Effector CD8-positive, alpha-beta T cell (primary cell): ENCODE results near the gene CARNS1.
"Not testable (repeated sequence)": the region's sequence is repeated elsewhere in the genome, so short reads cannot be mapped to it uniquely, and the experiment has no call there.

ENCODE experiments used
- DNase-seq: peaks from one replicate; lab custom pipeline; 2025; lab: John Stamatoyannopoulos, UW

CARNS1 gene

DNA sequence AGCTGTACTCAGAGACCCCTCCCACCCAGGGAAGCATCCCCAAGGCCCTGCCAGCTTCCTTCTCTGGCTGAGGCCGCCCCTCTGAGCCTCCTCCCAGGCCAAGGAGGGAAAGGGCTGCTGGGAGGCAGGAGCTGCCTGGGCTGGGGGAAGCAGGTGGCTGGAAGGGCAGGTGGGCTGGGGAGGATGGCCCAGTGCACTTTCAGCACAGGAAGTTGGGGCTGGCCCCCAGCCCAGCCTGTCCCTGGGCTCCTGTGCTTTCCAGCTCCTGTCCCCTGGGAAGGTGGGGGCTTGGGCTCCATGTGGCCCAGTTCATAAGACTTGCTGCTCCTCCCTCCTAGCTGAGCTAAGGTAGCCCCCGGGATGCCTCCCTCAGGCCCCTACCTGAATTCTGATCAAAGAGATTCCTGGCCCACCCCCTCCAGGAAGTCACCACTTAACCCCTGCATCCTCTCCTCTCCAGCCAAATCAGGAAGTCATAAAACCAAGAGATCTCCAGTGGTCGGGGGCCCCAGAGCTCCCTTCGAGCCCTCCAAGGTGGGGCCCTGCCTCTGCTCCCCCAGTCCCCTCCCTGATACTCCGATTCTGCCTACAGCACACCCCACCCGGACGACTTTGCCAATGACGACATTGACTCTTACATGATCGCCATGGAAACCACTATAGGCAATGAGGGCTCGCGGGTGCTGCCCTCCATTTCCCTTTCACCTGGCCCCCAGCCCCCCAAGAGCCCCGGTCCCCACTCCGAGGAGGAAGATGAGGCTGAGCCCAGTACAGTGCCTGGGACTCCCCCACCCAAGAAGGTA lies 18.7 kb upstream of the CARNS1 start:
- no peak for DNase-seq

DNA sequence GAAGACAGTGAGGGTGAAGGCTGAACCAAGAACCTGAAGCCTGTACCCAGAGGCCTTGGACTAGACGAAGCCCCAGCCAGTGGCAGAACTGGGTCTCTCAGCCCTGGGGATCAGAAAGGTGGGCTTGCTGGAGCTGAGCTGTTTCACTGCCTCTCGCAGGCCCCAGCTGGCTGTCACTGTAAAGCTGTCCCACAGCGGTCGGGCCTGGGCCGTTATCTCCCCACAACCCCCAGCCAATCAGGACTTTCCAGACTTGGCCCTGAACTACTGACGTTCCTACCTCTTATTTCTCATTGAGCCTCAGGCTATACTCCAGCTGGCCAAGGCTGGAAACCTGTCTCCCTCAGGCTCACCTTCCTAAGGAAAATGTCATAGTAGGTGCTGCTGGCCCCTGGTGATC lies 17.9 kb upstream of the CARNS1 start:
- DNase-seq = no peak

DNA sequence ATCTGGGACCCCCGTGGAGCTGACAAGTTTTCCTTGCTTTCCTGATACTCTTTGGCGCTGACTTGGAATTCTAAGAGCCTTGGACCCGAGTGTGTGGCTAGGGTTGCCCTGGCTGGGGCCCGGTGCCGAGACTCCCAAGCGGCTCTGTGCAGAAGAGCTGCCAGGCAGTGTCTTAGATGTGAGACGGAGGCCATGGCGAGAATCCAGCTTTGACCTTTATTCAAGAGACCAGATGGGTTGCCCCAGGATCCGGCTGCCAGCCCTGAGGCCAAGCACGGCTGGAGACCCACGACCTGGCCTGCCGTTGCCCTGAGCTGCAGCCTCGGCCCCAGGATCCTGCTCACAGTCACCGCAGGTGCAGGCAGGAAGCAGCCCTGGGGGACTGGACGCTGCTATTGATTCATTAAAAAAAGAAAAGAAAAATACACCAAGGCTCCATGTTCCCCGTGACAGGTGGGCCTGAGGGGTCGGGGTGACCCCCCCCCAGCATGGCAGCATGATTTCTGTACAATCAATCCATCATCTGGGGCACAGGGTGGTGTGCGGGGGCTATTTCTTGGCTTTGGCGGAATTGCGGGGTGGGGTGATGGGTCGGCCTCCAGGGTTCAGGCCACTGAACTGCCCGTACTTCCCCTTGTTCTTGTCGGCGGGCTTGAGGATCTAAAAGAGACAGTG lies 17.4 kb upstream of the CARNS1 start:
- no peak for DNase-seq

DNA sequence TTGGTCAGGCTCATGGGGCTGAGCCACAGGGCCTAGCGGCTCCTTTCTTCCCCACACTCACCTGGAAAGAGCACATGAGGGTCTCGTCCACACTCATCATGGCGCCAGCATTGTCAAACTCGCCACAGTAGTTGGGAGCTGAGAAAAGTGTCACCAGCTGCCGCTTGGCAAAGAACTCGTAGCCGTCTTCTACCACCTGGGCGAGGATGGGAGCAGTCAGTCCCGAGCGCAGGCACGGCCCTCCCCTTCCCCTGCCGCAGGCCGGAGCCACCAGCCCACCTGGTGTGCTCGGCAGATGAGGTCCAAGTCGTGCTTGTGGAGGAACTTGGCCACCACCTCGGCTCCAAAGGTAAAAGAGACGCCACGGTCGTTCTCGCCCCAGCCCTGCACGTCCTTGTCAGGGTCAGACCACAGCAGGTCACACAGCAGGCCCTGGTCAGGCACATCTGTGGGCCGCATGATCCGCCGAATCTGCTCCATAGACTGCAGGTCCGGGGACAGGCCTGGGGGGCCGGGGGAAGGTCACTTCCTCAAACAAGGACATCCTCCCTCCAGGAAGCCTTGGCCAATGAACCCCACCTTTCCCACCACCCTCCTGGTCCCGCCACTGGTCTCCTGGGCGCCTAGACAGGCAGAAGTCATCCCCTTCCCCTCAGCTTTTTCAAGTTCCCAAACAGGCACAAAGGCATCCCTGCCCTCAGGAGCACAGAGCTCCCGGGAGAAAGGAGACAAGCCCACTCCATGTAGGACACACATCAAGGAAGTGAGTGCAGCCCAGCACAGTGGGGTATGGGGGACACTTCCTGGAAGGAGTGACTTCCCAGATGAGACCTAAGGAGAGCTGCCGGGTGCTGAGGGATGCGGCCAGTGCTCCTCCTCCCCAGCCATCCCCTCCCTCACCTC lies 16.6 kb upstream of the CARNS1 start:
- DNase-seq = no peak

DNA sequence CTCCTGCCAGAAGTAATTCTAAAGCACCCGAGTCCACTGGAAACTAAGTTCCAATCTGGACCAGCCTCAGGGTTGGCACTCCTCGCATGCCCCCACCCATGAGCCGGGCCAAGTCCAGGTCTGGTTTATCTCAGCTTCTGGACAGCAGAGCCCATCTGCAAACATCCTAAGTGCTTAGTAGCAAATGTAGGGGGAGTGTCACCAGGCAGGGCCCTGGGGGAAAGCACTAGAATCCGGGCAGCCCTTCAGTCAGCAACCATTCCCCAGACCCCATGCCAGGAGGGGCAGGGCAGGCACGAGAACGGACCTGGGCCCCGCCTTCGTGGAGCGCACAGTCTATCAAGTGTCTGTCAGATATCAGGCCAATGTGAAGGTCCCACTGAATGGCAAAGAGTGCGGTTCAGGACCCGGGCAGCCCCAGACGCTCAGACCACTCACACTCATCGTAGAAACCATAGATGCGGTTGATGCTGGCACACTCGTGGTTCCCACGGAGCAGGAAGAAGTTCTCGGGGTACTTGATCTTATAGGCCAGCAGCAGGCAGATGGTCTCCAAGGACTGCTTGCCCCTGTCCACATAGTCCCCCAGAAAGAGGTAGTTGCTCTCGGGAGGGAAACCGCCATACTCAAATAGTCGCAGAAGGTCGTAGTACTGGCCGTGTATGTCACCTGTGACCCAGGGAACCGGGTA lies 15.1 kb upstream of the CARNS1 start:
- DNase-seq = no peak

DNA sequence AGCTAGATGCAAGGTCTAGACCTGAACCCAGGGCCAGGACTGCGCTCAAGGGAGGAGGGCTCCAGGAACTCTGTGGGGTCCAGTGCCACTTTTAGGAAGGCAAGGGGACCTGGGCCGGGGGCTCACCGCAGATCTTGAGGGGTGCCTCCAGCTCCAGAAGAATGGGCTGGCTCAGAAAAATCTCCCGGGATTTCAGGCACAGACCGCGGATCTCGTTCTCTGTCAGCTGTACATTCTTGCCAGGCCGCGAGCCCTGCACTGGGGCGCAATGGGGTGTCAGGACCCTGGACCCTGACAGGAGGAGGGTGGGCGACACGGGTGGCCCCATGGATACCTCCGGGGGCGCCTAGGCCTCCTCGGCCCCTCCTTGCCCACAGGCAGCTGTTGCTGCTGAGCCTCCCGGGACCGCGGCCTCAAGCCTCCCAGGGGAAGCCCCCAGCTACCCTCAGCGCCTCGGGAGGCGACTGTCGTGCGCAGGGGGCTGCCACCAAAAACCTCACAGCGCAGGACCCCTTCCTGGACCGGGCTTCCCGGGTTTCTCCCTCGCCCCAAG lies 14.5 kb upstream of the CARNS1 start:
- DNase-seq = no peak

DNA sequence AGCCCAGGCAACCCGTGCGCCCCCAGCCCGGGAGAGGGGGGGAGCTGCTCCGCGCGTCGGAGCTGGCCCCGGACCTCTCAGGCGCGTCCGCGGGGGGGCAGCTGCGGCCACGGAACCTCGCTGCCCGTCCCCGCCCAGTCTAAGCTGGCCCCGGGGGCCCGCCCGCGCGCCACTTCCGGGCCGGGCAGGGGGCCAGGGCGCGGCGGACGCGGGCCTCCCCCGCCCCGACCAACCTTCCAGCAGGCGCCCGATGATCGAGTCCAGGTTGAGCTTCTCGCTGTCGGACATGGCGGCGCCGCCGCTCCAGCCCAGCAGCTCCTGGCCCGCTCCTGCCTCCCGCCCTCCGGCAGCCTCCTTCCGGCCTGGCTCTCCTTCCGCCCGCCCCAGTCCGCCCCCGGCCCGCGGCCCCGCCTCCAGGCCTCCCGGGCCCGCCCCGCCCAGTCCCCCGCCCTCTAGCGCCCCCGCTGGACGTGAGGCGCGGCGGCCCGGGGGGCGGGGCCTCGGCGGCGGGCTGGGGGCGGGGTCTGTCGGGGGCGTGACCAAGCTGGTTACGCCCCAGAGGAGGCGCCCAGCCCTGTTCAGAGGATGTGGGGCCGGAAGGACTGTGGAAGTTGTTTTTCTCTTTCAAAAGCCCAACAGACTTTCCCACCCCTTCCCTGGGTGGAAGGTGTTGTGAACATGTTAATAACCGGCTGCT lies 13.8 kb upstream of the CARNS1 start, which contains the start of gene PPP1CA:
Gene PPP1CA, minus strand, starts transcription at position 364 of the 697 bp plus-strand sequence. Its CDS starts 76 bp downstream, at position 288.
- DNase-seq = peak; percentile 88

DNA sequence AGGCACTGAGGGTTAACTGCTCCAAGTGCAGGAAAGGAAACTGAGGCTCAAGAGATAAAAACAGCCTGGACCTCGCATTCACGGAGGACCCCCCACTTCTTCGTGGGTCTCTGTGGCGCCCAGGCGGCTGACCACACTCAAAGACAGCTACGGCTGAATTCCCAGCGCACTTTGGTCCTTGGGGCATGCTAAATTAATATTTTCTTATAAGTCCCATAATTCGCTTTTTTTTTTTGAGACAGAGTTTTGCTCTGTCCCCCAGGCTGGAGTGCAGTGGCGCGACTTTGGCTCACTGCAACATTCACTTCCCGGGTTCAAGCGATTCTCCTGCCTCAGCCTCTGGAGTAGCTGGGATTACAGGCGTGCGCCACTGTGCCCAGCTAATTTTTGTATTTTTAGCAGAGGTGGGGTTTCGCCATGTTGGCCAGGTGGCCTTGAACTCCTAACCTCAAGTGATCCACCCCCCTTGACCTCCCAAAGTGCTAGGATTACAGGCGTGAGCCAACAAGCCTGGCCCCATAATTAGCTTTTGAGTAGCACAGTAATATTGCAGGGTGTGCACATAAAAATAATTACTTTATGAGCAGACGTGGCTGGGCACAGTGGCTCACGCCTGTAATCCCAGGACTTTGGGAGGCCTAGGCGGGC lies 13.2 kb upstream of the CARNS1 start:
- not testable (repeated sequence) for DNase-seq

DNA sequence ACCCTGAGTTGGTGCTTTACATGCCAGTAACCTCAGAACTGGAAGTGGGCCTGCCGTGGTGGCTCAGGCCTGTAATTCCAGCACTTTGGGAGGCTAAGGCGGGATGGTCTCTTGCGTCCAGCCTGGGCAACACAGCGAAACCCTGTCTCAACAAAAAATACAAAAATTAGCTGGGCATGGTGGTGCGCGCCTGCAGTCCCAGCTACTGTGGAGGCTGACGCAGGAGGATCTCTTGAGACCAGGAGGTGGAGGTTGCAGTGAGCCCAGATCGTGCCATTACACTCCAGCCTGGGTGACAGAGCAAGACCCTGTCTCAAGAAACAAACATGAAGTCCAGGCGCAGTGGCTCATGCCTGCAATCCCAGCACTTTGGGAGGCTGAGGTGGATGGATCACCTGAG lies 12.4 kb upstream of the CARNS1 start:
- not testable (repeated sequence) for DNase-seq

DNA sequence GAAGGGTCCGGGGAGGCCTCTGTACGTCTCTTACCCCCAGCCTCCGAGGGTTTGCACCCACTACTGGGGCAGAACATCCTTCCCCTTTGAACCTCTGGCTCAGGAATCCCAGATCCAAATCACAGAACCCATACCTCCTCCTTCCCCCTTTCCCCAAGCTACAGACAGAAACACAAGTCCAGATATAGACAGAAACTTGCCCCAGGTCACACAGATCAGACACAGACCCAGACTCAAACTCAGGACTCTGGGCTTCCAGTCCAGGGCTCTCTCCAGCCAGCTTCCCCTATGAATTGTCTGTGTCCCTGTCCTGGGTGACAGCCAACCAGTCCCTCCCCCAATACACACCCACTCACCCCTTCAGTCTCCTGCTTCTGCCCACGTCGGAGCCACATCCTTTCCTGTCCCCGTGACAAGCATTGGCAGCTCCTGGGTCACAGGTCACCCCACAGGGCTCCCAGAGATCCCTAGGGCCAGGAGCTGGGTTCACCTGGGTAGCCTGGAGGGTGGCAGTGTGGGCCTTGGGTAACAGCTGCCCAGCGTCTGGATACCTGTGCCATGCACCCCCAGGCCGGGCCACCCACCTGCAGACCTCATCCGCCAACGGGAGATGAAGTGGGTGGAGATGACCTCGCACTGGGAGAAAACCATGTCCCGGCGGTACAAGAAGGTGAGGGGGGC lies 10.8 kb upstream of the CARNS1 start:
- DNase-seq = no peak

DNA sequence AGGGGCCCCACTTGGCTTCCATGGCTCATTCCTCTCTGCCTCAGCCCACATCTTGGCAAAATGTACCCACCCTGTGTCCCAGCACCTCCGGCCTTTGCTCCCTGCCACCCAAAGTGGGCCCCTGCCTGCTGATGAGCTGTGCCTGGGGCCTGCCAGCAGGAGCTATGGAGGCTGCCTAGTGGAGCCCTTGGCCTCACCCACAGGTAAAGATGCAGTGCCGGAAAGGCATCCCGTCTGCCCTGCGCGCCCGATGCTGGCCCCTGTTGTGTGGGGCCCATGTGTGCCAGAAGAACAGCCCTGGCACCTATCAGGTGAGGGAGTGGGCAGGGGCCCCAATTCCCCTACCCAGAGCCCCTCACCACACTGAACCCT lies 10.3 kb upstream of the CARNS1 start:
- no peak for DNase-seq

DNA sequence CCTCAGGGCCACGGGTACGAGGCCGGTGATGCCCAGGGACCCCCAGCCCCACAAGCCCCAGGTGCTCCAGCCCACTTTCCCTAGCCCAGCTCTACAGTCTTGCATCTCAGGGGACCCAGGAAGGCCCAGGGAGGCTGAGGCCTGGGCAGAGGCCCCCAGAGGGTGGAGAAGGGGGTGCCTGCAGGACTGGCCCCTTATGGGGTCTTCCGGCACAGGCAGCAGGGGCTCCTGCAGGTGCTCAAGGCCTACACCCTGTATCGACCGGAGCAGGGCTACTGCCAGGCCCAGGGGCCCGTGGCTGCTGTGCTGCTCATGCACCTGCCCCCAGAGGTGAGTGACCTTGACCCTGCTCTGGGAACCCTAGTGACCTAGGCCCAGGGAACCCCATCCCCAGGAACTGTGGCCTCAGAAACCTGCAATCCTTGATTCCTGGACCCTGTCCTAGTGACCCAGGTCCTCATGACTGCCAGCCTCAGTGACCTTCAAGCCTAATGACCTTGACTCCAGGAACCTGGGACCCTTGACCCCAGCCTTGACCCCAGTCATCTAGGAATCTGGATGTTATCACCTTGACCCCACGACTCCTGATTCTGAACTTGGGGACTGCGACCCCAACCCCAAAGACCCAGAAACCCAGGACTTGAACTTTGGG lies 9.7 kb upstream of the CARNS1 start:
- DNase-seq = no peak

DNA sequence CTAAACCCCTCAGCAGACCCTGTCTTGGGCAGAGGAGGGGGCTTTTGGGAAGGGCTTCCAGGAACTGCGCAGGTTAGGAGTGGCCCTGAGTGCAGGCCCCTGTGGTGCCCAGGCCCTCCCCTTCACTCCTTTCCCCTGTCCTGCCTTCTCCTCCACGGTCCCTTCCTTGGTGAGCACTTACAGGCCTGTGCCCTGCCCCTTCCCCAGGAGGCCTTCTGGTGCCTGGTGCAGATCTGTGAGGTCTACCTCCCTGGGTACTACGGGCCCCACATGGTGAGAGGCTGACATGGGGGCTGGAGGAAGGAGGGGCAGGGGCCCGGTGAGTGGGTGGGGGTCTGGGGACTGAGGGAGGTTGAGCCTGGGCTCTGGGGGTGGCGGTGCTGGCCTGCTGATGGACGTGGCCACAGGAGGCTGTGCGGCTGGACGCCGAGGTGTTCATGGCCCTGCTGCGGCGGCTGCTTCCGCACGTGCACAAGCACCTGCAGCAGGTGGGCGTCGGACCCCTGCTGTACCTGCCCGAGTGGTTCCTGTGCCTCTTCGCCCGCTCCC lies 9.0 kb upstream of the CARNS1 start:
- no peak for DNase-seq

DNA sequence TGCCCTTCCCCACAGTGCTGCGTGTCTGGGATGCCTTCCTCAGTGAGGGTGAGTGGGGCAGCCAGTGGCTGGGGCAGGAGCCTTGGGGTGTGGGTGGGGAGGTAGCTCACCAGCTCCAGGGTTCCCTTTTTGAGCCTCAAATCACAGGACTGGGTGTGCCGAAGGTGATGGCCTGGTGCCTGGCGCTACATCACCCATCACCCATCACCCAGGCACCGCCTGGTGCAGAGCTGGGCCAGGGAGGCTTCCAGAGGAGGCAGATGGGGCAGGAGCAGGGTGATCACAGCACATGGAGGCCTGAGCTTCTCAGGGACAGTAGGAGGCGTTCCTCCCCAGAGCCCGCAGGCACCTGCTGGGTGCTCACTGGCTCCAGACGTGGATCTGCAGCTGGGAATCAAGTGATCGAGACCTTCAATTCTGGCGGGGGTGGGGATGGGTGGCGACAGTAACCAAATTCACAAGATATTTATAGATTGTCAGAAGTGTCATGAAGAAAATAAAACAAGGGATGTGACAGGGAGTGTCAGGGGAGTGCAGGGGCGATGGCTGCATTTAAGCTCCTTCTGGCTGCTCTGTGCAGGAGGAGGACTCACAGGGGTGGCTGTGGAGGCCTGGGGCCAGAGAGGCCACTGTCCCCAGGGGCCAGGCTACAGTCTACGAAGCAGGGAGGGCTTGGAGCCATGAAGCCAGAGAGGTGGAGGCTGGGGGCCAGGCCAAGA lies 8.3 kb upstream of the CARNS1 start:
- DNase-seq = peak; percentile 19

DNA sequence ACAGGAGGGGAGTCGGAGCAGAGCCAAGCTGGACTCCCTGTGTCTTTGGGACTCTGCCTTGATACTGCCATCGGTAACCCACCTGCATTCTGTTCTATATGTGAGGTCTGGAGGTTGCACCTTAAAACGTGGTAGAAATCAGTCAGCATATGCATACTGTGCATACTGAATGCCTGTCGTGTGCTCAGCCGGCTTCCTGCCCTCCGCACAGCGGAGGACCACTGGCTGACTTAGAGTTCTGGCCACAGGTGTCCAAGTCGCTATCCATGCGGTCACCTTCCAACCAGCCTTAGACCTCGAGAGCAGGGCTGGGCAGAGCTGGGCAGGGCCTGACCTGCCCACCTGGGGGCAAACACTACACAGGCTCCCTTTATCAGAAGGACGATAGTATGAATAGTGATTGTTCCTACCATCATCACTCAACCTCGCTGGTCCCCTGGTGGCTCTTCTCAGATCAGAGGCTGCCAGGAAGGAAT lies 7.8 kb upstream of the CARNS1 start:
- no peak for DNase-seq

DNA sequence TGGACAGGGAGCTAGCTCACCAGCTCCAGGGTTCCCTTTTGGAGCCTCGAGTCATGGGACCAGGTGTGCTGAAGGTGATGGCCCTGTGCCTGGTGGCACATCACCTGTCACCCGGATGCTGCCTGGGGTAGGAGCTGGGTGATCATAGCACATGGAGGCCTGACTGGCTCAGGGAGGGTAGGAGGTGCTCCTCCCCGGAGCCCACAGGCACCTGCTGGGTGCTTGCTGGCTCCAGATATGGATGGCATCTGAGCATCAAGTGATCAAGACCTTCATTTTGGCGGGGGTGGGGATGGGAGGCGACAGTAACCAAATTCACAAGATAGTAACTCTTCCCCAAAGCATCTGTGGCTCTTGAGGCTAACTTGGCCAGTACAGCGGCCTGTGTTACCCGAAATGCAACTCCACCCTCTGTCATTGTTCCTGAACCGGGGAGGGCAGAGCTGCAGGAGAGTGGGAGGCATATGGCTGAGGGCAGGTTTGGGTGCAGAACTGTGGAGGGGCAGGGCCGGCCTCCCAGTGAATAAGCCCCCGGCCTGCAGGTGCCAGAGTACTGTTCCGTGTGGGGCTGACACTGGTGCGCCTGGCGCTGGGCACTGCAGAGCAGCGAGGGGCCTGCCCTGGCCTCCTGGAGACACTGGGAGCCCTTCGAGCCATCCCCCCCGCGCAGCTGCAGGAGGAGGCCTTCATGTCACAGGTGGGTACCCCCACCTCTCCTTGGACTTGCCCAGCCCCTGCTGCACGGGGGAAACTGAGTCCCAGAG lies 6.9 kb upstream of the CARNS1 start:
- no peak for DNase-seq

DNA sequence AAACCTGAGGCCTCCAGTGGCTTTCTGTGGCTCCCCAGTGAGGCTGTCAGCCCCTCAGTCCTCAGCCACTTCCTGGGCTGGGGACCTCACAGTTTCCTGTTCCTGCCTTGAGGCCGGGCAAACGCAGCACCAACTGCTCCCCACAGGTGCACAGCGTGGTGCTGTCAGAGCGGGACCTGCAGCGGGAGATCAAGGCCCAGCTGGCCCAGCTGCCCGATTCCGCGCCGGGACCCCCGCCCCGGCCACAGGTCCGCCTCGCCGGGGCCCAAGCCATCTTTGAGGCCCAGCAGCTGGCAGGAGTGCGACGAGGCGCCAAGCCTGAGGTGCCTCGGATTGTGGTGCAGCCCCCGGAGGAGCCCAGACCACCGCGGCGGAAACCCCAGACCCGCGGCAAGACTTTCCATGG lies 6.2 kb upstream of the CARNS1 start:
- DNase-seq = peak; percentile 46
